ENCODE measurements around the gene PNLIPRP2.

- TF ChIP-seq CTCF (conservative IDR thresholded peaks at IDR 0.05 in 1 of 2, IDR thresholded peaks at IDR 0.05 in 1 of 2; ENCODE audit: extremely low read depth in 1 of 2, insufficient read depth in 1 of 2, low read depth in 1 of 2, low read length in 2 of 2) (no peak), EZH2 (IDR thresholded peaks at IDR 0.05; ENCODE audit: borderline replicate concordance, low read length) (no peak)
Observed at GRCh38 chr10:116646502-116646901, 25.7 kb downstream of the PNLIPRP2 start.

All from mammary epithelial cell (primary cell).